GM12864 (cell line): ENCODE results near the gene PRSS36.
"Not testable (repeated sequence)": the region's sequence is repeated elsewhere in the genome, so short reads cannot be mapped to it uniquely, and the experiment has no call there.

Experiments
- DNase-seq: peaks from one replicate; pipeline ENCODE4 v3.0.0-alpha.2; 2011; ENCODE audit warnings: low read depth
- H3K4me3 ChIP-seq: 2 replicates; pipeline ENCODE4 v1.5.1; 2011; ENCODE audit warnings: mild to moderate bottlenecking, low read depth, low read length, control low read depth
- CTCF ChIP-seq: IDR thresholded peaks from 2 replicates; pipeline ENCODE4 v1.5.1; 2011; ENCODE audit warnings: low read depth, mild to moderate bottlenecking, moderate library complexity, low read length, control low read depth, inconsistent platforms; ENCODE audit errors: missing control alignments

Gene PRSS36

GRCh38 chr16:31147574-31147973 is 2.3 kb downstream of the PRSS36 start:
- H3K4me3 ChIP-seq = no peak overlapping the region
- DNase-seq = no peak
- TF ChIP-seq CTCF = no peak

DNA sequence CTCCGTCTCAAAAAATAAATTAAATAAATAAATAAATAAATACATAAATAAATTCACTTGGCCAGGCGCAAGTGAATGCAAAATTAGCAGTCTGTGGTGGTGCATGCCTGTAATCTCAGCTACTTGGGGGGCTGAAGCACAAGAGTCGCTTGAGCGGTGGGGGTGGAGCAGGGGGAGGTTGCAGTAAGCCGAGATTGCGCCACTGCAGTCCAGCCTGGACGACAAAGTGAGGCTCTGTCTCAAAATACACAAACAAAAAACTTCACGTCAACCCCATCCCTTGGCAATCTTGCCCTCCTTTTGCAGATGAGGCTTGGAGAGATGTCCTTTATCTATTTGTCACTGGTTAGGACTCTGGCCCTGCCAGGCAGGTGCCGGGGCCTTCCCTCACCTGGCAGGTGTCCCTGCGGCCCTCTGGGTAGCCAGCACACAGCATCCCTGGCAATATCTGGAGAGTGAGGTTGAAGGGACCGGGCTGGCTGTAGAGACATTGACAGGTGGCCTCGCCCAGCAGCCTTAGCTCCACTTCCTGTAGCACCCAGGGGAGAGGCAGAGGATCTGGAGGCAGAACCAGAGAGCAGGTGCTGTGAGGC is 4.4 kb downstream of the PRSS36 start:
- no peak overlapping the region for H3K4me3 ChIP-seq
- DNase-seq = no peak
- TF ChIP-seq CTCF = no peak

DNA sequence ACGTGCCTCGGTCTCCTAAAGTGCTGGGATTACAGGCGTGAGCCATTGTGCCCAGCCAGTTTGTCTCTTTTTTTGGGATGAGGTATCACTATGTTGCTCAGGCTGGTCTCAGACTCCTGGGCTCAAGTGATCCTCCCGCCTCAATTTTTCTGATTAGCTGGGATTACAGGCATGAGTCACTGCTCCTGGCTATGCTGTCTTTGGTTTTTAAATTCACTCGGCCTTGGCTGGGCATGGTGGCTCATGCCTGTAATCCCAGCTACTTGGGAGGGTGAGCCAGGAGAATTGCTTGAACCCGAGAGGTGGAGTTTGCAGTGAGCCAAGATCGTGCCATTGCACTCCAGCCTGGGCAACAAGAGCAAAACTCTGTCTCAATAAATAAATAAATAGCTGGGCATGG is 5.4 kb downstream of the PRSS36 start:
- H3K4me3 ChIP-seq, DNase-seq: not testable (repeated sequence)

- peak; percentile 17 for TF ChIP-seq CTCF
- DNase-seq = no peak
These were observed 6.1 kb downstream of the PRSS36 start for GRCh38 chr16:31143694-31144148.

GRCh38 chr16:31143011-31143693 is 6.7 kb downstream of the PRSS36 start:
- H3K4me3 ChIP-seq = no peak overlapping the region; the same call in 1 of the 2 replicates
- no peak for TF ChIP-seq CTCF
- no peak for DNase-seq

More at GRCh38 chr16:31143694-31144148, 6.1 kb downstream of the PRSS36 start:
- H3K4me3 ChIP-seq = no peak overlapping the region

GRCh38 chr16:31142109-31143010 is 7.5 kb downstream of the PRSS36 start:
- peak overlapping the region; percentile 42 for H3K4me3 ChIP-seq
- peak; percentile 92 for DNase-seq
- TF ChIP-seq CTCF = peak; percentile 89

- no peak for DNase-seq
These were observed 8.3 kb downstream of the PRSS36 start for GRCh38 chr16:31141489-31142108.

DNA sequence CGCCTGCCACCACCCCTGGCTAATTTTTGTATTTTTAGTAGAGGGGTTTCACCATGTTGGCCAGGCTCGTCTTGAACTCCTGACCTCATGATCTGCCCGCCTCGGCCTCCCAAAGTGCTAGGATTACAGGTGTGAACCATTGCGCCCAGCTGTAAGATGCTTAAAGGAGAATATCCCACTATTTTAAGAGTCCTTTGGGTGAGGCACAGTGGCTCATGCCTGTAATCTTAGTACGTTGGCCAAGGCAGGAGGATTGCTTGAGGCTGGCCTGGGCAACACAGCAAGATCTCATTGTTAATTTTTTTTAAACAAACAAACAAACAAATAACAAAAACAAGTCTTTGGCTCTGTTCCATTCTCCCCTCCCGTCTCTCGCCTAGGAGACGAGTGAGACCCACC is 8.8 kb downstream of the PRSS36 start:
- not testable (repeated sequence) for H3K4me3 ChIP-seq, DNase-seq

More at GRCh38 chr16:31141489-31142108, 8.3 kb downstream of the PRSS36 start:
- no peak for TF ChIP-seq CTCF
- peak overlapping the region; percentile 0; the same call in 1 of the 2 replicates for H3K4me3 ChIP-seq
